PC-9 (cell line): ENCODE results near the gene CIAPIN1. TPM values are rescaled to one million over a fixed set of nuclear protein-coding genes. Genes with fewer than 3 reads are reported as not detected.
A peak's percentile ranks its signal among the peaks of the same experiment; 100 is the strongest.

ENCODE experiments used
- BruUV-seq: library from RNA; stranded (reverse); fragments of 400-500 nt; replicated peaks from 2 replicates; lab custom pipeline; 2021; lab: Mats Ljungman, UMichigan
- CTCF ChIA-PET: fragments of 300-600 bp; sonication (Branson Sonifier 250); formaldehyde crosslinking; loops from one replicate; lab custom pipeline; 2022; ENCODE audit warnings: antibody characterized with exemption; lab: Charles Lee
- POLR2A ChIA-PET: fragments of 300-600 bp; sonication (Branson Sonifier 250); formaldehyde crosslinking; loops from one replicate; lab custom pipeline; 2022; ENCODE audit warnings: antibody characterized with exemption; ENCODE audit not compliant: unreplicated experiment; lab: Charles Lee
- DNase-seq, 2 experiments: peaks; one replicate each; pipeline versions ENCODE4 v3.0.0 to v3.0.0-alpha.2; 2015 to 2022; ENCODE audit warnings: mixed read lengths in 1 of 2
- H2AFZ ChIP-seq: fragments of 200-600 bp; sonication (generic); 2 replicates; pipeline ENCODE4 v1.8.1; 2017; ENCODE audit warnings: antibody characterized with exemption
- H3F3A ChIP-seq: fragments of 200-600 bp; sonication (generic); 2 replicates; pipeline ENCODE4 v1.8.1; 2017; ENCODE audit warnings: antibody characterized with exemption, mild to moderate bottlenecking, low read depth; ENCODE audit not compliant: insufficient read depth
- H3K27ac ChIP-seq: fragments of 200-600 bp; sonication (generic); 2 replicates; pipeline ENCODE4 v1.6.1; 2016; ENCODE audit warnings: mixed run types
- H3K27me3 ChIP-seq: fragments of 200-600 bp; sonication (generic); 2 replicates; pipeline ENCODE4 v1.6.1; 2016; ENCODE audit warnings: low read depth, mixed run types; ENCODE audit not compliant: insufficient read depth
- H3K36me3 ChIP-seq: fragments of 200-600 bp; sonication (generic); 2 replicates; pipeline ENCODE4 v1.6.1; 2016; ENCODE audit warnings: low read depth, mixed run types
- H3K4me1 ChIP-seq: fragments of 200-600 bp; sonication (generic); replicated peaks from 2 replicates; pipeline ENCODE4 v1.6.1; 2016; ENCODE audit warnings: mixed run types; ENCODE audit not compliant: insufficient read depth
- H3K4me2 ChIP-seq: fragments of 200-600 bp; sonication (generic); 2 replicates; pipeline ENCODE4 v1.6.1; 2017; ENCODE audit warnings: mixed run types
- H3K4me3 ChIP-seq: fragments of 200-600 bp; sonication (generic); 2 replicates; pipeline ENCODE4 v1.6.1; 2016; ENCODE audit warnings: mixed run types
- H3K79me2 ChIP-seq: fragments of 200-600 bp; sonication (generic); 2 replicates; pipeline ENCODE4 v1.6.1; 2017; ENCODE audit warnings: low read depth, mixed run types
- H3K9me2 ChIP-seq: fragments of 200-600 bp; sonication (generic); 2 replicates; pipeline ENCODE4 v1.8.1; 2017; ENCODE audit warnings: mild to moderate bottlenecking; ENCODE audit not compliant: insufficient read depth
- H3K9me3 ChIP-seq: fragments of 200-600 bp; sonication (generic); 2 replicates; pipeline ENCODE4 v1.8.1; 2016; ENCODE audit warnings: low read depth; ENCODE audit not compliant: insufficient read depth
- H4K20me1 ChIP-seq: fragments of 200-600 bp; sonication (generic); 2 replicates; pipeline ENCODE4 v1.8.1; 2017; ENCODE audit not compliant: insufficient read depth
- CTCF ChIP-seq: fragments of 200-600 bp; sonication (generic); conservative IDR thresholded peaks from 2 replicates; pipeline ENCODE4 v1.6.1; 2017; ENCODE audit warnings: mixed run types, antibody characterized with exemption, mild to moderate bottlenecking, moderate library complexity
- EZH2 ChIP-seq: fragments of 200-600 bp; sonication (generic); IDR thresholded peaks from 2 replicates; pipeline ENCODE4 v1.8.0; 2017; ENCODE audit warnings: antibody characterized with exemption, low read depth
- intact Hi-C: fragments of 100-400 bp; cut with micrococcal nuclease; formaldehyde crosslinking; loops from one replicate; pipeline ENCODE4 v1.10.0; 2022; ENCODE audit not compliant: unreplicated experiment
- total RNA-seq: library from RNA; stranded (reverse); gene quantifications from 2 replicates; pipeline ENCODE4 v1.2.3, GENCODE V29; 2021

Gene CIAPIN1
- total RNA-seq, 1 experiment from 2014 or later: 51.4 TPM

- Histone ChIP-seq H3K36me3 (no peaks in the 10 kb centered on the region), H3K27me3 (no peaks in the 10 kb centered on the region), H3F3A (no peaks in the 10 kb centered on the region), H3K9me2 (no peaks in the 10 kb centered on the region), H3K27ac (no peak overlapping the region), H3K79me2 (no peaks in the 10 kb centered on the region), H4K20me1 (no peaks in the 10 kb centered on the region), H3K9me3 (no peaks in the 10 kb centered on the region), H2AFZ (peak overlapping the region; percentile 74; the same call in 1 of the 2 replicates), H3K4me1 (no peaks in the 10 kb centered on the region), H3K4me3 (peak overlapping the region; percentile 41; the same call in 1 of the 2 replicates), H3K4me2 (peak overlapping the region; percentile 61)
- ChIA-PET POLR2A (no interaction called here), CTCF (interaction anchor here (0.7 kb wide), 2 partner anchors 9 to 22 kb away, joined by 3 read pairs; no protein-coding TSS in a partner anchor)
- TF ChIP-seq CTCF (no peak), EZH2 (no peak)
- intact Hi-C loops: loop anchor here (1.0 kb wide), 1 partner anchor 49 kb away; the partner anchor contains the start of gene CCDC102A
- BruUV-seq: no TSS peak
- no peak for DNase-seq
Measured at GRCh38 chr16:57486858-57487834, 40.0 kb upstream of the CIAPIN1 start.

GRCh38 chr16:57485916-57486857 lies 39.0 kb upstream of the CIAPIN1 start, which contains the start of gene DOK4:
Gene DOK4 (minus strand): TSS chr16:57486493. CDS start chr16:57479507, 6,986 bp downstream.
- H3K27me3 ChIP-seq: no peaks in the 10 kb centered on the region
- no peaks in the 10 kb centered on the region for H3K9me3 ChIP-seq
- H3K9me2 ChIP-seq: no peaks in the 10 kb centered on the region
- no peaks in the 10 kb centered on the region for H3K36me3 ChIP-seq
- peak in 1 of 2 experiments; percentile 77 for DNase-seq
- intact Hi-C loops: loop anchor here (1.0 kb wide), 1 partner anchor 50 kb away; the partner anchor contains the start of gene CCDC102A
- CTCF ChIA-PET: interaction anchor here (0.6 to 0.8 kb wide), 4 partner anchors 10 to 62 kb away, joined by 3 to 5 read pairs (median 3); no protein-coding TSS in a partner anchor
- H4K20me1 ChIP-seq: no peaks in the 10 kb centered on the region
- BruUV-seq: no TSS peak
- peak within 1 kb of the TSS; percentile 89 for H3K4me2 ChIP-seq
- TF ChIP-seq CTCF: no peak
- TF ChIP-seq EZH2: no peak
- no peak within 1 kb of the TSS for H3K27ac ChIP-seq
- H3K4me1 ChIP-seq: no peaks in the 10 kb centered on the region
- H3K79me2 ChIP-seq: no peaks in the 10 kb centered on the region
- H3K4me3 ChIP-seq: peak within 1 kb of the TSS; percentile 75
- no peaks in the 10 kb centered on the region for H3F3A ChIP-seq
- H2AFZ ChIP-seq: peak within 1 kb of the TSS; percentile 93
- POLR2A ChIA-PET: no interaction called here
